GM23248 (cell line): ENCODE measurements around the gene NEURL2. TPM values are rescaled to one million over a fixed set of nuclear protein-coding genes. Genes with fewer than 3 reads are reported as not detected.

Source experiments
- DNase-seq: peaks from one replicate; pipeline ENCODE4 v3.0.0-alpha.2; 2015
- H2AFZ ChIP-seq: fragments of 200-600 bp; sonication (generic); 2 replicates; pipeline ENCODE4 v1.6.1; 2016; ENCODE audit warnings: antibody characterized with exemption
- H3F3A ChIP-seq: fragments of 200-600 bp; sonication (generic); 2 replicates; pipeline ENCODE4 v1.6.1; 2016; ENCODE audit warnings: mild to moderate bottlenecking, antibody characterized with exemption, mixed run types; ENCODE audit not compliant: insufficient read depth
- H3K27ac ChIP-seq: fragments of 200-600 bp; sonication (generic); 2 replicates; pipeline ENCODE4 v1.5.1; 2016; ENCODE audit warnings: mild to moderate bottlenecking
- H3K27me3 ChIP-seq: fragments of 200-600 bp; sonication (generic); replicated peaks from 2 replicates; pipeline ENCODE4 v1.6.1; 2016; ENCODE audit warnings: mild to moderate bottlenecking; ENCODE audit not compliant: insufficient read depth
- H3K36me3 ChIP-seq: fragments of 200-600 bp; sonication (generic); 2 replicates; pipeline ENCODE4 v1.6.1; 2016; ENCODE audit warnings: low read depth, mild to moderate bottlenecking
- H3K4me1 ChIP-seq: fragments of 200-600 bp; sonication (generic); 2 replicates; pipeline ENCODE4 v1.6.1; 2016; ENCODE audit warnings: mild to moderate bottlenecking; ENCODE audit not compliant: insufficient read depth
- H3K4me2 ChIP-seq: fragments of 200-600 bp; sonication (generic); one replicate; pipeline ENCODE4 v1.6.1; 2016; ENCODE audit warnings: mild to moderate bottlenecking; ENCODE audit not compliant: unreplicated experiment
- H3K4me3 ChIP-seq: fragments of 200-600 bp; sonication (generic); 2 replicates; pipeline ENCODE4 v1.5.1; 2016; ENCODE audit warnings: mild to moderate bottlenecking
- H3K79me2 ChIP-seq: fragments of 200-600 bp; sonication (generic); 2 replicates; pipeline ENCODE4 v1.6.1; 2016; ENCODE audit warnings: mild to moderate bottlenecking; ENCODE audit not compliant: insufficient read depth
- H3K9ac ChIP-seq: fragments of 200-600 bp; sonication (generic); 2 replicates; pipeline ENCODE4 v1.6.1; 2016; ENCODE audit warnings: mild to moderate bottlenecking
- H3K9me2 ChIP-seq: fragments of 200-600 bp; sonication (generic); 2 replicates; pipeline ENCODE4 v1.6.1; 2016; ENCODE audit warnings: mixed run types, mild to moderate bottlenecking, moderate library complexity; ENCODE audit not compliant: insufficient read depth
- H3K9me3 ChIP-seq: fragments of 200-600 bp; sonication (generic); one replicate; pipeline ENCODE4 v1.6.1; 2017; ENCODE audit warnings: low read depth
- H4K20me1 ChIP-seq: fragments of 200-600 bp; sonication (generic); 2 replicates; pipeline ENCODE4 v1.6.0; 2016; ENCODE audit not compliant: insufficient read depth
- EZH2 ChIP-seq: fragments of 200-600 bp; sonication (generic); IDR thresholded peaks from 2 replicates; pipeline ENCODE4 v1.6.1; 2018; ENCODE audit warnings: antibody characterized with exemption, mild to moderate bottlenecking; ENCODE audit not compliant: insufficient read depth, poor library complexity, severe bottlenecking
- EZH2phosphoT487 ChIP-seq: fragments of 200-600 bp; sonication (generic); IDR thresholded peaks from 2 replicates; pipeline ENCODE4 v1.6.1; 2018; ENCODE audit warnings: antibody characterized with exemption, moderate library complexity, mild to moderate bottlenecking, low read depth; ENCODE audit not compliant: insufficient read depth
- WGBS, 2 experiments: methylation state at CpG; one replicate each; pipeline ENCODE4 v1.1.6; 2015 to 2017; ENCODE audit warnings: low lambda C conversion rate in 2 of 2, low coverage in 1 of 2; ENCODE audit errors: missing lambda C conversion rate in 2 of 2; 5-methylcytosine and 5-hydroxymethylcytosine counted together
- in situ Hi-C: fragments of 300-500 bp; cut with MboI; formaldehyde crosslinking; loops from 2 replicates; pipeline ENCODE4 v1.15.0; 2020
- polyA plus RNA-seq: library from polyadenylated mRNA; unstranded; fragments of >200 nt; fragmentation: Nextera tagmentation; extraction: Ambion mirVana; gene quantifications from 2 replicates; pipeline ENCODE4 v1.2.1, GENCODE V29; 2016
- total RNA-seq: library from RNA; depleted of rRNA; stranded (reverse); fragments of >200 nt; shearing (Covaris generic); gene quantifications from 2 replicates; pipeline ENCODE4 v1.2.3, GENCODE V29; 2014

Gene NEURL2
- total and polyA plus RNA-seq, 2 experiments from 2014 or later = 2.1 to 4.3 TPM

- no peak overlapping the region for H3K4me3 ChIP-seq
- peaks cover 3% of the 10 kb centered on the region; the same call in 1 of the 2 replicates for H3K79me2 ChIP-seq
- H3K4me1 ChIP-seq = no peaks in the 10 kb centered on the region
- TF ChIP-seq EZH2phosphoT487 (no peak), EZH2 (no peak)
- H2AFZ ChIP-seq = no peak overlapping the region
- H4K20me1 ChIP-seq = no peaks in the 10 kb centered on the region
- no peak overlapping the region for H3K27ac ChIP-seq
- in situ Hi-C loops = no loop called here
- H3F3A ChIP-seq = peaks cover 22% of the 10 kb centered on the region
- no peaks in the 10 kb centered on the region for H3K9me2 ChIP-seq
- peaks cover 18% of the 10 kb centered on the region; the same call in 1 of the 2 replicates for H3K36me3 ChIP-seq
- H3K9me3 ChIP-seq = no peaks in the 10 kb centered on the region
- H3K9ac ChIP-seq = no peak overlapping the region
- no peaks in the 10 kb centered on the region for H3K27me3 ChIP-seq
- no peak for DNase-seq
- no peak overlapping the region for H3K4me2 ChIP-seq
Observed at GRCh38 chr20:45845452-45845851, 45.6 kb downstream of the NEURL2 start.

- Histone ChIP-seq H3K4me1 (no peaks in the 10 kb centered on the region), H3K9me3 (no peaks in the 10 kb centered on the region), H2AFZ (no peak overlapping the region), H3K27me3 (no peaks in the 10 kb centered on the region), H3K4me3 (no peak overlapping the region), H3K79me2 (peaks cover 20% of the 10 kb centered on the region), H3F3A (peaks cover 22% of the 10 kb centered on the region), H3K9me2 (no peaks in the 10 kb centered on the region), H3K36me3 (peaks cover 18% of the 10 kb centered on the region; the same call in 1 of the 2 replicates), H3K9ac (no peak overlapping the region), H3K27ac (no peak overlapping the region), H4K20me1 (no peaks in the 10 kb centered on the region), H3K4me2 (no peak overlapping the region)
- DNase-seq = no peak
- 87 to 90% methylated on average over 14 of the region's 14 CpGs for WGBS, 2 experiments
- in situ Hi-C loops = no loop called here
- TF ChIP-seq EZH2 (no peak), EZH2phosphoT487 (no peak)
Observed at GRCh38 chr20:45843506-45843905, 47.5 kb downstream of the NEURL2 start.

DNA sequence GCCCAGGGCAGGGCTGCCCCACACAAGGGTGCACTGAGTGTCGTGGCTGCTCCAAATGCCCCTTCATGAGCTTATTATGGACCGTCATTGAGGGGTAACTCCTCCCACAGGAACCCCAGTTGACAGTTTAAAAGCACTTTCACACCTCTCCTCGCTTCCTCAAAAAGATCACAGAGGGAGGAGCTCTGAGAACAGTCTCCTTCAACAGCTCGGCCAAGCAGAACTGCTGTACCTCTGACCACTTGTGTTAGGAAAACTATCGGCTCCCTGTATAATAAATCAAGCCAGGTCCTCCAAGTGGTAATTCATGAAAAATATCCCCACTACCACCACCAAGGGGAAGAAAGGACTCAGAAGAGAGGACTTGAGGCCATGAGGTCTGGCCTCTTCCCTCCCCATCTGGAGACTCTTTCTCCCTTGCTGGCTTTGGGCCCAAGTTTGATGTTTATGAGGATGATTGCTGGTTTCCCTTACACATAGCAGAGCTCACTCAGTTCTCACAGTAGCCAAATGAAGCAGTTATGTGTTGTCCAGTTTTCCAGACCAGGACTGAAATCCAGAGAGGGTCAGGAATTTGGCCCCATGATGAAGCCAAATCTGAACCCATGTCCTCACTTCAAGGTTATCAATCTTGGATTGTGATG lies 48.7 kb downstream of the NEURL2 start:
- no peaks in the 10 kb centered on the region for H4K20me1 ChIP-seq
- H3K27me3 ChIP-seq = no peaks in the 10 kb centered on the region
- H3K4me1 ChIP-seq = peaks cover 3% of the 10 kb centered on the region; the same call in 1 of the 2 replicates
- H3K4me3 ChIP-seq = no peak overlapping the region
- H3K9me3 ChIP-seq = no peaks in the 10 kb centered on the region
- peak overlapping the region; percentile 43 for H3K27ac ChIP-seq
- peak; percentile 71 for DNase-seq
- H3K79me2 ChIP-seq = peaks cover 32% of the 10 kb centered on the region
- H3F3A ChIP-seq = peaks cover 24% of the 10 kb centered on the region
- no peak overlapping the region for H3K4me2 ChIP-seq
- peaks cover 21% of the 10 kb centered on the region; the same call in 1 of the 2 replicates for H3K36me3 ChIP-seq
- WGBS, 2 experiments = 66 to 71% methylated on average over 5 of the region's 5 CpGs
- peak overlapping the region; percentile 10; the same call in 1 of the 2 replicates for H3K9ac ChIP-seq
- TF ChIP-seq EZH2phosphoT487 (no peak), EZH2 (no peak)
- H3K9me2 ChIP-seq = no peaks in the 10 kb centered on the region
- no peak overlapping the region for H2AFZ ChIP-seq
- in situ Hi-C loops = no loop called here

DNA sequence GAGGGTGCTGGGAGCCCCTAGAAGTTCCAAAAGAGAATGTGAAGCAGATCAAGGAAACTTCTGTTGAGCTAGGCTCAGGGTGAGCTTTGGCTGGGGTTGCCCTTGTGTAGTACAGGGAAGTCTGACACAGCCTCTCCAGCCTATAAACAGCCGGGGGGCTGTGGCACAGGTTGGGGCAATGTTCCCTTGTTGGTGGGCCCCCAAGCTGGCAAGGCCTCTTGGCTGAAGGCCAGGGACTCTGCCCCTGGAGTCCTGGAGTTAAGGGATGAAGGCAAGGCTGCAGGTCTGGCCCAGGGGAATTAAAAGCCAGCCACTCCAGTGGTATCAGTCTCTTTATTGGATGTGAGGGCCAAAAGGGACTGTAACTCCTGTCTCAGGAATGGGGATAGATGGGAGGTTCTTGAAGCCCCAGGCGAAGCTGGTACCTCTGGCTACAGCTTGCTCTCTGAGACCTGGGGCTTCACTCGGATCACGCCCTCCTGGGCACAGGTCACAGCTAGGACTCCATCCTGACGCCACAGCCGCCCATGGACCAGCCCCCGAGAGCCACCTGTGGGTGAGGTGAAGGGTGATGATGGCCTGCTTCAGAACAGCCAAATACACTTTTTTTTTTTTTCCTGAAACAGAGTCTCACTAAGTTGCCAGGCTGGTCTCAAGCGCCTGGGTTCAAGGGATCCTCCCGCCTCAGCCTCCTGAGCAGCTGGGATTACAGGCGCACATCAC lies 49.4 kb downstream of the NEURL2 start:
- peaks cover 31% of the 10 kb centered on the region for H3F3A ChIP-seq
- H3K36me3 ChIP-seq = peaks cover 17% of the 10 kb centered on the region; the same call in 1 of the 2 replicates
- in situ Hi-C loops = no loop called here
- no peak for DNase-seq
- H3K27ac ChIP-seq = peak overlapping the region; percentile 43; the same call in 1 of the 2 replicates
- peaks cover 10% of the 10 kb centered on the region; the same call in 1 of the 2 replicates for H3K4me1 ChIP-seq
- H3K79me2 ChIP-seq = peaks cover 39% of the 10 kb centered on the region
- no peak overlapping the region for H3K9ac ChIP-seq
- H3K9me3 ChIP-seq = no peaks in the 10 kb centered on the region
- TF ChIP-seq EZH2 (no peak), EZH2phosphoT487 (no peak)
- no peak overlapping the region for H3K4me2 ChIP-seq
- H3K4me3 ChIP-seq = no peak overlapping the region
- no peak overlapping the region for H2AFZ ChIP-seq
- H3K27me3 ChIP-seq = no peaks in the 10 kb centered on the region
- H3K9me2 ChIP-seq = no peaks in the 10 kb centered on the region
- 88 to 90% methylated on average over 10 of the region's 10 CpGs for WGBS, 2 experiments
- H4K20me1 ChIP-seq = no peaks in the 10 kb centered on the region
